Stimulated activated CD8-positive, alpha-beta memory T cell treated with anti-CD3 and anti-CD28 coated beads, Interleukin-2, amount 100 ng/mL, for 48 hours (primary cell): Measurements from ENCODE around the gene CUBN.
A peak's percentile ranks its signal among the peaks of the same experiment; 100 is the strongest.

ENCODE experiments used
- DNase-seq, 2 donors: peaks; one replicate each; pipeline ENCODE4 v3.0.0-alpha.2; 2020; ENCODE audit warnings: low read depth in 2 of 2

Gene CUBN

DNA sequence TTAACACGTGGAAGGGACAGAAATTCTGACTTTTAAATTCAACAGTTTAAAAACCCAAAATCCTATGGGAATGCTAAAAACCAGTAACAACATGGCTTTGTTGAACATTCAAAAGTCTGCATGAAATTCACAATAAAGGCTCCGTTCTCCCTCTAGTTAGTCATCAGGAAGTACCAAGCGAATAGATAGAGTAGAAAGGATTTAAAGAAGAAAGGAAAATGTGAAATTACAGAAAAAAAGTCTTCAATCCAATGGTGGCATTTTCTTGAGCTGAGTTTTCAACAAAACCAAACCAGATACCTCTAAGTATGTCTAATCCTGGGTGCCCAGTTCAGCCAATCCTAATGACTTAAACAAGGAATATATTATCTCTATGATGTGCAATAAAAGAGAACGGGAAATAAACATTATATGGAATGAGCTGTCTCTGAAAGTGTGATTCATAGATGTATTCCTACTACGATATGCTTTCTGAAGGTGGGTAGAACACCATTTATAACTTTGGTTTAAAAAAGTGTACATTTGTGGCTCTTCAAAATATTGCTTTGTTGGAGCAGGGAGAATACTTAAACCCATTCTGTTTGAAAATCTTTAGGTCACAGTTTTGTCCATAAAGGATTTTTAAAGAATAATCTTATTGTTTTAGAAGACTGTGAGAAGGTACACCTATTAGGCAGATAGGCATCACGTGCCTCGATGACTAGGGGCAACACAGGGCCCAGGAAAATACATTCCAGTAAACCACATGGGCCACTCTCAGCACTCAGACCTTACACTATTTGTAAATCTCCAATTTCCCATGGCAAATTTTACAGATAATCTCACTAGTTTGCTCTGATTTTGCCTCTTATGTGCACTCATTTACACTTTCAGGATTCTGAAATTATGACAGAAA lies 87.7 kb downstream of the CUBN start:
- DNase-seq, result no peak

- no peak for DNase-seq
Observed at GRCh38 chr10:17038627-17039026, 91.0 kb downstream of the CUBN start.

DNA sequence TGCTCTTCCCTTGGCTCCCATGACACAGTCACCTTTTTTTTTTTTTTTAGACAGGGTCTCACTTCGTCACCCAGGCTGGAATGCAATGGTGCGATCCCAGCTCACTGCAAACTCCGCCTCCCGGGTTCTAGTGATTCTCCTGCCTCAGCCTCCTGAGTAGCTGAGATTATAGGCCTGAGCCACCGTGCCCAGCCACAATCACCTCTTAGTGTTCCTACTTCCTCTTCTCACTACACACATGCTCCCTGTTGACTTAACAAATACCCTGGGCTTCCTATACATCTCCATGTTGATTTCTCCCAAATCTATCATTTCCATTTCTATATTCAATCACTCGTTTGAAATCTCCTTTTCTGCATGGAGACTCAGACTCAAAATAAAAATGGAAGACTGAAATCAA lies 91.7 kb downstream of the CUBN start:
- no peak for DNase-seq

- DNase-seq, result no peak
Observed at GRCh38 chr10:17035446-17035845, 94.2 kb downstream of the CUBN start.

DNA sequence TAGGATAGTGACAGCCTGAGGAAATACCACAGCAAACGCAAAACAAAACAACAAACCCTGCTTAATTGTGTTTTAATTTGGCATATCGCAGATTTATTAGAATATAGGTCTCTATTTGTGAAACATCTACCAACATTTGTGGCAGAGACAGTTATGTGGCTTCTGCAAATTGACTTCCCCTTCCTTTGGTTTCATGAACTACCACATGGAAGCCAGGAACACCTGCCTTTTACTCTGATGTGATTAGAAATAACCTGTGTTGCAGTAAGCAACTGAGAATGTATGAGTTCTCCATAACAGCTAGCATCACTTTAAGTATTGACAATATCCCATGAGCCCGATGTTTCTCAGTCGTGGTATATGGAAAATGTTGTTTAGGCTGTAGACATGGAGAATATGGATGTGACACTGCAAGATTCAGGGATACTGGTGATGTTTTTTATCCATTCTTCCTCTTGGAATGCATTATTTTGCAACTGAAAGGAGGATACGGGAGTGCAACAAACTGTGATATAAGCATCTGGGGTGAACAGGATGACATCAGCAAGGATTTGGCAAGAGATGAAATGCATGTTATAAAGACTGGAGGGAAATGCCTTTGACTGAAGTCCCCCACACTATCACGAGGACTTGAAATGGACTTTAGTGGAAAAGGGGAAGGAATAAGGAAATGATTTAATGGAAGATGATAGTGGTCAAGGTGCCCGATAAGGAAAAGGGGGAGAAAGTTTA lies 95.9 kb downstream of the CUBN start:
- no peak for DNase-seq

DNA sequence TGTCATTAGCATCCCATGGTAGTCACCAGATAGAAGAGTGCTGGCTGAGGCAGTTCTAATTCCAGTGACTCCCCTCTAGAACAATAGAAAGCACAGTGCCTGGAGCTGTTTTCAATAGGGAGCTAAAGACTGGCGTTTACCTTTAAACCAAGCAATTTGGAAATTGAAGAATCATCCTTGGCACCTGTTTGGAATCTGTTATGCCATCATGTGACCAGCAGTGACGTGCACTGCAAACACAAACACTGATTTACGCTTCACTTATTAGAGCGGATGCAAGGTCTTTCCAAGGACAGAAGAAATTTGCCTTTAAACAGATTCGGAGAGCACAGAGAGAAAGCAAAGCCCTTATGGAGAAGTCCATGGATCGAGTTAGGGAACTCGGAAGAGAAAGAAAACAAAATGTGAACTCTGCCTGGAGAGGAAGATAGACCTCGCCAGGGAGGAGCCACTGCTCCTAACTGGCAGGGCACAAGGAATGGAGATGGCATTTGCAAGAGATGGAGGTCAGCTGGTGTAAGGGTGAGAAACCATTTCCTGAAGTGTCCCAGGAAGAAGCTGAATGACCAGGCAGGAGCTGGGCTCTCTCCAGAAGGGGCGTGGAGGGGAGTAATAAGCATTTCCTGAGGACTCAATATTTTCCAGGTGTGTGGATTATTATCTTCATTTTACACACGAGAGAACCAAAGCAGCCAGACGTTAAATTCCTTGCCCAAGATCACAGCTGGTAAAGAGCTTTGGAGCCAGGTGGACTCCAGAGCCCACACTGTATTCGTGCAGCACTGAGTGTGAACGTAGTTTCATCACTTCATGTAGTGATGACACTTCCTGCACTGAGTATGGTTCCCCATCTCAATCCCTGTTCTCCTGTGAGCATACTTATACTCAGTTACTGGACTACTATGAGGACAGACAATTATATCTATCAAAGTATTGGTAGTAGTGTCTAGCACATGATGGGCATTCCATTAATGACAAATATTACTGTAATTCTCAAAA lies 97.7 kb downstream of the CUBN start:
- no peak for DNase-seq

DNA sequence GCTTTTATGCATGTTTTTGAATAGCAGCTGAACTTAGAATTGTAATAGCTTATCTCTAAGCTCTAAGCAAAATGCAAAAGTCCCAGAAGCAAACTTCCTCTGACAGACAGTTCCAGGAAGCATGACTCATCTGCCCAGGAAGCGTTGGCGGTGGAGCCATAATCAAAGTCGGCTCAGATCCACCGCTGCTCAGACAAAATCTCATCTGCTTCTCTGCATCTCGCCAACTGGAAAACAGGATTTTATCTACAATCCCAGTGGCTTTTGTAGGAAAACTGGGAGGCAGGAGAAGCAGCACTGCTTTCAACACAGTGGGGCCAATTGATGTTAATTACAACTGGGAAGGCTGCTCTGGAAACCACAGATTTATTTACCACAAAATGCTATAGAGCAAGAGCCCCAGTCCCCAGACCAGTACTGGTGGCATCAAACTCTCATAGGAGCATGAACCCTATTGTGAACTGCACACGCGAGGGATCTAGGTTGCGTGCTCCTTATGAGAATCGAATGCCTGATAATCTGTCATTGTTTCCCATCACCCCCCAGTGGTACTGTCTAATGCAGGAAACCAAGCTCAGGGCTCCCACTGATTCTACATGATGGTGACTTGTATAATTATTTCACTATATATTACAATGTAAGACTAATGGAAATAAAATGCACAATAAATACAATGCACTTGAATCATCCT lies 99.9 kb downstream of the CUBN start:
- DNase-seq, result peak; percentile 68 to 74

GRCh38 chr10:17029239-17029580 lies 100.4 kb downstream of the CUBN start:
- DNase-seq, result no peak

- DNase-seq, result no peak
Observed at GRCh38 chr10:17028798-17029197, 100.8 kb downstream of the CUBN start.

DNA sequence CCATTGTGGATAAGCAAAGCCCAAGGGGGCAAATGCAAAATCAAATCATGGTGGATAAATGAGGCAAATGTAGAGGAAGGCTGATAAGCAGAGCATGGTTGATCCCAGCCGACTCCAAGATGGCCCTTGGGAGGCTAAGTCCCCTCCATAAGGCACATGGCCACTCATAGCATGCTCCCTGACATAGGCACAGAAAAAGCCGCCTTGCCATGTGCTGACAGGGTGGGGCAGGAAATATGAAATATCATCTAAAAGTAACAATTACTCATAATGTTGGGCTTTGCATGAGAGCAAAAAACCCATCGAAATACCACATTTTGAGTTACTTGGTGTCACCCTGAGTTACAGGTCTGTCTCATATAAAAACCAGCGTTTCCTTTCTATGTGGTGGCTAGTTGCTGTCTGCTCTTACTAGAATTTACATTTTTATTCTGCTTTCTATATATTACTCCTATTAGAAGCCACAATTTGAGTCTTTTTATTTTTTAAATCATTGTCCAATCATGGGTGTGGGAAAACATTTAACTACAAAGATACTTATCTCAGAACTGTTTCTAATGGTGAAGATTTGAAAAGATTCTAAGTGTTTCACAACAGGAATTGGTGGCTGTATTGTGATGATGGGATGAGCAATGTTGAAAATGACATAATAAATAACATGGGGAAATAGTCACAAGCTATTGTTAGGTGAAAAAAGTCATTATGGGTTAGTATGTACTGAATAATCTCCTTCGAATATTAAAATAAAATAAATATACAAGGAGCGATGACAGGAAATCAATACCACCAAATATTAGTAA lies 102.7 kb downstream of the CUBN start:
- peak; percentile 40 to 55 for DNase-seq

DNA sequence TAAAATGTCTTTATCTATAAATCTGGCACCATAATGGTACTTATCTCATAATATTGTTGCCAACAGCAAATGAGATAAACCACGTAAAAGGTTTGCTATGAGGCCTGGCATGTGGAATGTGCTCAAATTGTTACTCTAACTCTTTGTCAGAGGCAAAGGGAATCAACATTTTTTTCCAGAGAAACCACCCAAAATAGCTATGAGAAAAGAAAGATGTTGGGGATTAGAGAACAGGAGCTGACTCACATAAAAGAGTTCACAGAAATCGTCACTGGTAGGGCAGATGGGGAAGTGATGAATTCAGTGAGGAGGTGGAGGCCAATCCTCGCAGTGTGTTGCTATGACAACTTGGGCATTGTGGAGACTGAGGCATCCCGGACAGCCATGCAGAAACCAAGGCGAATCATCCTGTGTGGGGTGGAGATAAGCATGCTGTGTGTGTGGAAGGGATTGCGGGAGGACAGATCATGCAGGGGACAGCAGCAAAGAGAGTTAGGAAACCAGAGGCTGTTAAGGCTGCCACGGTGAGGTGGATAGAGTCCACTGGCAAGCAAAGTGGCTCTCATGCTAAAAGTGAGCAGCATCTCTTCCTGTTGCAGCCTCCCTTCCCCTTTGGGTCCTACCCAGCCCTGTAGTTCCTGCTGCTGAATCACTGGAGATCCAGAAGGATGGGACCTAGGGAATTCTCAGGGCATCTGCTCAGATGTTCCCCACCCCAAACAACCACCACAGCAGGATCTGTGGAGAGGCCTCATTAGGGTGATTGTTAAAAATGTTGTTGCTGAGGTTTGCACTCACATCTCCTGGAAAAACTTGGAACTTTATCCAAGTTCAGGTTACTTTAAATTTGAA lies 103.9 kb downstream of the CUBN start:
- peak; percentile 54 to 72 for DNase-seq

DNA sequence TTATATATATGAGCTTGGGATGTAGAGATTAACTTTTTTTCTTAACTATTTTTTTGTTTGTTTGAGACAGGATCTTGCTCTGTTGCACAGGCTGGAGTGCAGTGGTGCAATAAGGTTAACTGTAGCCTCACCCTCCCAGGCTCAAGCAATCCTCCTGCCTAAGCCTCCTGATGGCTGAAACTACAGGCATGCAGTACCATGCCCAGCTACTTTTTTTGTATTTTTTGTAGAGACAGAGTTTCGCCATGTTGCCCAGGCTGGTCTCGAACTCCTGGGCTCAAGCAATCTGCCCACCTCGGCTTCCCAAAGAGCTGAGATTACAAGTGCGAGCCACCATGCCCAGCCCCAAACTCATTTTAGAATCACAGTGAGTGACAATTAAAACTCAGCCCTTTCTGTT lies 105.2 kb downstream of the CUBN start:
- DNase-seq, result no peak

- peak; percentile 39 to 49 for DNase-seq
Observed at GRCh38 chr10:17023386-17024298, 106.0 kb downstream of the CUBN start.

- DNase-seq, result no peak
Observed at GRCh38 chr10:17022896-17023295, 106.7 kb downstream of the CUBN start.

GRCh38 chr10:17022466-17022825 lies 107.2 kb downstream of the CUBN start:
- no peak for DNase-seq

DNA sequence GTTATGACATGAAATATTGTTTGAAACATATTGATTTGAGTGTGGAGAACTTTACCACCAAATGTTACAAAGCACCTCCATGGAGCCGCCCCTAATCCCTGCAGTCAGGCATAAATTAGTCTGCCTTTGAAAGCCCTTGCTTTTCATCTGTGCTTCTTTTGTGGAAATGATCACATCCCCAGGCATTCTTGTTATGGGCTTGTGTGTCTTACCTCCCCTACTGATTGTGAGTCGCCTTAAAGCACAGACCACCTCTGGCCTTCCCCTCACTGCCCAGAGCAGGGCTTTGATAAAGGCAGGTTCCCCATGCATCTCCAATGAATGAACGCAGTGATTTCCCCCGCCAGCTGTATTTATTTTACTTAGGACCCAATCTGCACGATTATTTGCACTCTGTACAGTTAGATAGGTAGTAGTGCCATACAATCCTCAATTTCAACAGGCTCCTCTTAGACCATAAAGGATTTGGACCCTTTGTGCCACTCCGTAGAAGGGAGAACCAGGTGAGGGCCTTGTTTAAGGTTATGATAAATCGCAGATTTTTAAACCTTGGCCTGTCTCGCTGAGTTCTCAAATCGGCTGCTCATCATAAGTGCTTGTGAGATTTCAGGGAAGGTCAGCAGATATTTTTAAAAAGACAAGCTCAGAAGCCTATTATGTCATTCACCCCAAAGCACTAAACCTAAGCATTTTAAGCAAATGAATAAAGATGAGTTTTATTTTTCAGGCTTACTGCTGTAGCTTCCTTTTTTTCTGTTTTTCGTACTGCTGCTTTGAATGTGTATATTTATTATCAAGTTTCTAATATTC lies 107.8 kb downstream of the CUBN start:
- no peak for DNase-seq

GRCh38 chr10:17019696-17020095 lies 109.9 kb downstream of the CUBN start:
- no peak for DNase-seq
